Retinal pigment epithelial cell (primary cell): ENCODE results near the gene IQGAP1.

ENCODE experiments used
- DNase-seq: peaks from one replicate; pipeline ENCODE4 v3.0.0-alpha.2; 2010; ENCODE audit warnings: low read depth
- H3K4me3 ChIP-seq: 2 replicates; pipeline ENCODE4 v1.5.1; 2011; ENCODE audit warnings: mild to moderate bottlenecking, low read length, control low read depth, moderate library complexity
- TF ChIP-seq, protein P1 (sequence below): conservative IDR thresholded peaks from 2 replicates; pipeline ENCODE4 v1.5.1; 2011; ENCODE audit warnings: low read depth, low read length, control low read depth, inconsistent platforms

Gene IQGAP1

DNA sequence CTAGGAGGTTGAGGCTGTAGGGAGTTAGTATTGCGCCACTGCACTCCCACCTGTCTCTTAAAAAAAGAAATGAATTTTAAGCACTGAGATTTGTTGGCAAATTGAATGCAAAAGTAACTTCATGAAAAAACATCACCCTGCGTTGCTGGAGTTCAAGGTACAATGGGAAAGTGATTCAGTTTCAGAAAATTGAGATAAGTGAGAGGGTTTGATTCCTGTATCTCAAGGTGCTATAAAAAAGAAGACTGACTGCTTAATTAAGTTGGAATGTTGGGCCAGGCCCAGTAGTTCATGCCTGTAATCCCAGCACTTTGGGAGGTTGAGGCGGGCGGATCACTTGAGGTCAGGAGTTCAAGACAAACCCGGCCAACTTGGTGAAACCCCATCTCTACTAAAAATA, 39.1 kb downstream of the IQGAP1 start:
- DNase-seq: no peak
- TF ChIP-seq, protein P1, sequence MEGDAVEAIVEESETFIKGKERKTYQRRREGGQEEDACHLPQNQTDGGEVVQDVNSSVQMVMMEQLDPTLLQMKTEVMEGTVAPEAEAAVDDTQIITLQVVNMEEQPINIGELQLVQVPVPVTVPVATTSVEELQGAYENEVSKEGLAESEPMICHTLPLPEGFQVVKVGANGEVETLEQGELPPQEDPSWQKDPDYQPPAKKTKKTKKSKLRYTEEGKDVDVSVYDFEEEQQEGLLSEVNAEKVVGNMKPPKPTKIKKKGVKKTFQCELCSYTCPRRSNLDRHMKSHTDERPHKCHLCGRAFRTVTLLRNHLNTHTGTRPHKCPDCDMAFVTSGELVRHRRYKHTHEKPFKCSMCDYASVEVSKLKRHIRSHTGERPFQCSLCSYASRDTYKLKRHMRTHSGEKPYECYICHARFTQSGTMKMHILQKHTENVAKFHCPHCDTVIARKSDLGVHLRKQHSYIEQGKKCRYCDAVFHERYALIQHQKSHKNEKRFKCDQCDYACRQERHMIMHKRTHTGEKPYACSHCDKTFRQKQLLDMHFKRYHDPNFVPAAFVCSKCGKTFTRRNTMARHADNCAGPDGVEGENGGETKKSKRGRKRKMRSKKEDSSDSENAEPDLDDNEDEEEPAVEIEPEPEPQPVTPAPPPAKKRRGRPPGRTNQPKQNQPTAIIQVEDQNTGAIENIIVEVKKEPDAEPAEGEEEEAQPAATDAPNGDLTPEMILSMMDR: no peak
- H3K4me3 ChIP-seq: no peak overlapping the region

DNA sequence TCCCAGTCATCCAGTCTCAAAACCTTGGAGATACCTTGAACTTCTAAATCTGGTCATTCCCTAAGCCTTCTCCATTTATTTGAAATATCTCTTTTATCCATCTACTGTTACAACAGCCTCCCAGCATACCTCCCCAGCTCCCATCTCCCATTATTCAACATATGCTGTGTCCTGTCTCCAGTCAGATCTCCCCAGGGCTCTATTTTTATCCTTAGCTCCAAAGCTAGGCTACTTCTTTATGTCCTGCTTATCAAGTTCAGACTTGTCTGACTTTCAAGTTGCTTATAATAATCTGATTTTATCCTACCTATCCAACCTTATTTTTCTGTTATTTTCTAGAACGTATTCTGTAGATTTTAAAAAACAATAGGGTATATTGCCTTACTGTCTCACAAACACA, 44.2 kb downstream of the IQGAP1 start:
- no peak overlapping the region for H3K4me3 ChIP-seq
- TF ChIP-seq, protein P1: no peak
- no peak for DNase-seq

DNA sequence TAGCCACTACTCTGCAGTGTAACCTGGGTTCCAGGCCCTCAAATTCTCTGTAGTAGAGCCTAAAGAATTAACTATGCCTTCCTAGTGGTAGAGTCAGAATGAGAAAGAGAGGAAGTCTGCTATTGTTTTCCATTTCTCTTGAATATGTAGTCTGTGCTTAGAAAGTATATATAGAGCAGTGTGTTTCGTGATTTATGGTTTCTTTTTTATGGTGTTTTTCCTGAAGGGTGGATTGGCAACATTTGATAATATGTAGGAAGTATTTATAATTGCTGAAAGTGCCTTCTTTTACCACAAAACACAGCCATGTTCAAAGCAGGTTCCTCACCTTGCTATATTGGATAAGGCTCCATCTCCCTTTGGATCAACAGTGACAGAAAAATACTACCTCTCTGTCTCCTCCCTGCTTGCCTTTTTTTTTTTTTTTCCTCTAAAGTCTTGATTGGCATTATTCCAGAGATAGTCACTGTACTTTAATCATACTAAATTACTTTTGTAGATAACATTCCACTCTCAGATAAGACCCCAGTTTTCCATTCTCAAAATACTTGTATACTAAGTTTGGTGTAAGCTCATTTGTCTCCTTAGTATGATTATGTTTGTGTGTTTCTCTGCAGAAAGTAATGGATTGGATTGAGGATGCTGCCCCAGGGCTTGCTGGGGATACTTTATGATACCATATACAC, 47.8 kb downstream of the IQGAP1 start:
- TF ChIP-seq, protein P1: no peak
- H3K4me3 ChIP-seq: no peak overlapping the region
- DNase-seq: no peak

DNA sequence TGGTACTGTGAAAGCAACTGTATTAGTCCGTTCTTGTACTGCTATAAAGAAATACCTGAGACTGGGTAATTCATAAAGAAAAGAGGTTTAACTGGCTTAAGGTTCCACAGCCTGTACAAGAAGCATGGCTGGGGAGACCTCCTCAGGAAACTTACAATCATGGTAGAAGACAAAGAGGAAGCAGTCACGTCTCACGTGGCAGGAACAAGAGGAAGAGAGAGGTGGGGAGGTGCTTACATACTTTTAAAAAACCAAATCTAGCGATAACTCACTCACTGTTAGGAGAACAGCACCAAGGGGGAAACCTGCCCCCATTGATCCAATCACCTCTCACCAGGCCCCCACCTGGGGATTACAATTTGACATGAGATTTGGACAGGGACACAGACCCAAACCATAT, 48.9 kb downstream of the IQGAP1 start:
- TF ChIP-seq, protein P1: no peak
- no peak overlapping the region for H3K4me3 ChIP-seq
- DNase-seq: no peak

DNA sequence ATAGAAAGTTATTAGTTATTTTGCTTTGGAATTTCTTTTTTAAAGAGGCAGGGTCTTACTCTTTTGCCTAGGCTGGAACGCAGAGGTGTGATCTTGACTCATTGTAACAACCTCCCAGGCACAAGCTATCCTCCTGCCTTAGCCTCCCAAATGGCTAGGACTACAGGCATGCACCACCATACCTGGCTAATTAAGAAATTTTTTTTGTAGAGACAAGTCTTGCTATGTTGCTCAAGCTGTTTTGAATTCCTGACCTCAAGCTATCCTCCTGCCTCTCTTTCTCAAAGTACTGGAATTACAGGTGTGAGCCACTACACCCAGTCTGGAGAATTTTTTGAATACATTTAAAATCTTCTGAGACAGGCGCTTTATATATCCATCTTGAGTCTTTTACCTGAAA, 49.5 kb downstream of the IQGAP1 start:
- no peak overlapping the region for H3K4me3 ChIP-seq
- TF ChIP-seq, protein P1: no peak
- no peak for DNase-seq

DNA sequence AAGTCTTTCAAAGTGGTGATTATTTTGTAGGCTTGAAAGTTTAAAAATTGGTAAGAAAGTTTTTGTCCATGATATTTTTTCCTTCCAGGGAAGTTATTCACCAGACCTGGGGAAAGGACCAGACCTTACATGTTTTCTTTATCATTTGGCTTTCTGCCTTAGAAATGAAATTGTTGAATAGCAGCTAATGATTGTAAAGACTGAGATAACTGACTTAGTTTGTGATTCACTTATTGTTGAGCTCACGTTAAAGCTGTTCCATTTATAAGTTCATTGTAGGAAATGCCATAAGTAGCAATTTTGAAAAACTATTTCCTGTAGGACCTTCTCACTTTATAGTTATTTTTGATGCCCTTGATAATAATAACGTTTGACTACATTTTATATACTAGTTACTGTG, 51.9 kb downstream of the IQGAP1 start:
- no peak overlapping the region for H3K4me3 ChIP-seq
- TF ChIP-seq, protein P1: no peak
- DNase-seq: no peak

DNA sequence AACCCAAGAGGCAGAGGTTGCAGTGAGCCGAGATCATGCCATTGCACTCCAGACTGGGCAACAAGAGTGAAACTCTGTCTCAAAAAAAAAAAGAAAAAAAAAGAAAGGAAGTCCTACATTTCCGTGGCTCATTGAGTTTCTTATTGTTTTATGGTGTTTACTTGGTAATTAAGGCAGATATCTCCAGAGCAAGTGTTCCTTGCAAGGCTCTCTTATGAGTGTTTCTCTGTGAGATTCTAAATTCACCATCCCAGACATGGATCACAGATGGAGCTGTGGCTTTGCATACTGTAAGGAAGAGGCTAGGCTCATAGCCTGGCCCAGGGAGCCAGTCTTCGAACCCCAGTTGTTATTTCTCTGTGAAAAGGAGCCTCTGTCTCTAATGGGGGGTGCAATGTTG, 53.0 kb downstream of the IQGAP1 start:
- no peak overlapping the region for H3K4me3 ChIP-seq
- DNase-seq: no peak
- TF ChIP-seq, protein P1: no peak
